Mammary epithelial cell (primary cell): ENCODE data around the gene CNNM3.

Source experiments
- CTCF ChIP-seq, 2 donors: IDR thresholded peaks in 1 of 2; conservative IDR thresholded peaks in 1 of 2; 2 replicates each; pipeline ENCODE4 v1.5.1; 2011 to 2012; ENCODE audit warnings: inconsistent platforms in 2 of 2, low read length in 2 of 2, mild to moderate bottlenecking in 2 of 2, control low read depth in 1 of 2, low read depth in 1 of 2; ENCODE audit not compliant: insufficient read depth in 1 of 2; ENCODE audit errors: extremely low read depth in 1 of 2
- EZH2 ChIP-seq: IDR thresholded peaks from 2 replicates; pipeline ENCODE4 v1.6.1; 2012; ENCODE audit warnings: low read length, inconsistent platforms, borderline replicate concordance

GRCh38 chr2:96856776-96857666 lies 41.0 kb downstream of the CNNM3 start:
- TF ChIP-seq EZH2 (no peak), CTCF (conservative IDR thresholded peaks at IDR 0.05 in 1 of 2, IDR thresholded peaks at IDR 0.05 in 1 of 2; ENCODE audit: extremely low read depth in 1 of 2, insufficient read depth in 1 of 2, low read depth in 1 of 2, low read length in 2 of 2) (no peak)
